HCT116 (cell line): Measurements from ENCODE around the gene SRGAP1. TPM values are rescaled to one million over a fixed set of nuclear protein-coding genes. Genes with fewer than 3 reads are reported as not detected.

Source experiments
- ATAC-seq: fragments of 200-7000 bp; cut with Tn5 transposase; 2 replicates; pipeline ENCODE4 v1.9.1; 2020; ENCODE audit warnings: mild to moderate bottlenecking, moderate library complexity
- BruUV-seq: library from RNA; stranded (reverse); fragments of 400-500 nt; replicated peaks from 2 replicates; lab custom pipeline; 2021; lab: Mats Ljungman, UMichigan
- CTCF ChIA-PET: fragments of 300-600 bp; sonication (Branson Sonifier 250); formaldehyde crosslinking; loops from one replicate; lab custom pipeline; 2021; ENCODE audit warnings: antibody characterized with exemption; lab: Charles Lee
- POLR2A ChIA-PET: fragments of 300-600, 350-600 bp; sonication (Branson Sonifier 250); formaldehyde crosslinking; loops from one replicate; lab custom pipeline; 2021; ENCODE audit warnings: antibody characterized with exemption; lab: Charles Lee
- RAD21 ChIA-PET, 2 experiments: fragments of 300-600 bp; sonication (Branson Sonifier 250); formaldehyde crosslinking; loops; one replicate each; lab custom pipeline; 2023; ENCODE audit warnings: low total read pairs in 2 of 2; ENCODE audit not compliant: uncharacterized antibody in 2 of 2, unreplicated experiment in 2 of 2, low non-redundant PET in 1 of 2; lab: Charles Lee
- DNase-seq: peaks from one replicate; pipeline ENCODE4 v3.0.0-alpha.2; 2010; ENCODE audit warnings: low read depth, low spot score
- H2AFZ ChIP-seq: fragments of 200-600 bp; shearing (Covaris generic), sonication (generic); 2 replicates; pipeline ENCODE4 v1.6.1; 2017; ENCODE audit warnings: low read depth, mixed run types, mixed read lengths, antibody characterized with exemption, low read length; ENCODE audit not compliant: poor library complexity, severe bottlenecking
- H3K27ac ChIP-seq: 2 replicates; pipeline ENCODE4 v1.5.1; 2012; ENCODE audit warnings: low read depth, low read length
- H3K27me3 ChIP-seq: fragments of 200-600 bp; sonication (generic); 2 replicates; pipeline ENCODE4 v1.6.1; 2016; ENCODE audit warnings: mixed run types, low read length, mixed read lengths; ENCODE audit not compliant: insufficient read depth
- H3K36me3 ChIP-seq, 2 experiments: fragments of 200-500 bp in 1 of 2; fragments of 200-600 bp in 1 of 2; sonication (Bioruptor generic) in 1 of 2; sonication (generic) in 1 of 2; 2 replicates each; pipeline versions ENCODE4 v1.5.1 to v1.6.1; 2014 to 2016; ENCODE audit warnings: low read length in 2 of 2, inconsistent platforms in 1 of 2, mixed read lengths in 1 of 2, mixed run types in 1 of 2; ENCODE audit not compliant: insufficient read depth in 2 of 2, control insufficient read depth in 1 of 2
- H3K4me1 ChIP-seq, 2 experiments: fragments of 200-600 bp in 1 of 2; sonication (generic) in 1 of 2; 2 replicates each; pipeline versions ENCODE4 v1.5.1 to v1.6.1; 2012 to 2017; ENCODE audit warnings: low read length in 2 of 2, inconsistent platforms in 1 of 2, mild to moderate bottlenecking in 1 of 2, mixed read lengths in 1 of 2, mixed run types in 1 of 2, moderate library complexity in 1 of 2; ENCODE audit not compliant: insufficient read depth in 2 of 2, control insufficient read depth in 1 of 2
- H3K4me2 ChIP-seq: fragments of 200-600 bp; sonication (generic); 2 replicates; pipeline ENCODE4 v1.6.1; 2017; ENCODE audit warnings: mixed run types, low read length, mixed read lengths
- H3K4me3 ChIP-seq, 2 experiments: fragments of 200-600 bp in 1 of 2; sonication (generic) in 1 of 2; replicated peaks in 1 of 2; 2 replicates each; pipeline ENCODE4 v1.5.1; 2011 to 2016; ENCODE audit warnings: low read length in 2 of 2, control low read depth in 1 of 2, low read depth in 1 of 2, mild to moderate bottlenecking in 1 of 2, mixed read lengths in 1 of 2, mixed run types in 1 of 2
- H3K79me2 ChIP-seq: fragments of 200-600 bp; sonication (generic); 2 replicates; pipeline ENCODE4 v1.6.1; 2017; ENCODE audit warnings: mild to moderate bottlenecking, mixed run types, low read length, moderate library complexity, mixed read lengths; ENCODE audit not compliant: insufficient read depth
- H3K9ac ChIP-seq: fragments of 200-600 bp; sonication (generic); 2 replicates; pipeline ENCODE4 v1.6.1; 2016; ENCODE audit warnings: low read length, mixed read lengths
- H3K9me2 ChIP-seq: fragments of 200-600 bp; sonication (generic), shearing (Covaris generic); 2 replicates; pipeline ENCODE4 v1.6.1; 2017; ENCODE audit warnings: mixed run types, mild to moderate bottlenecking, moderate library complexity; ENCODE audit not compliant: insufficient read depth
- H3K9me3 ChIP-seq, 2 experiments: fragments of 200-500 bp in 1 of 2; fragments of 200-600 bp in 1 of 2; sonication (Bioruptor generic) in 1 of 2; sonication (generic) in 1 of 2; 2 replicates each; pipeline ENCODE4 v1.6.1; 2014 to 2017; ENCODE audit warnings: low read length in 2 of 2, mixed read lengths in 2 of 2, inconsistent platforms in 1 of 2, low read depth in 1 of 2, mild to moderate bottlenecking in 1 of 2, mixed run types in 1 of 2, moderate library complexity in 1 of 2; ENCODE audit not compliant: control insufficient read depth in 1 of 2, insufficient read depth in 1 of 2
- H4K20me1 ChIP-seq: fragments of 200-600 bp; sonication (generic), shearing (Covaris generic); 2 replicates; pipeline ENCODE4 v1.6.1; 2017; ENCODE audit warnings: mixed run types, mild to moderate bottlenecking, moderate library complexity; ENCODE audit not compliant: insufficient read depth
- CBX3 ChIP-seq: IDR thresholded peaks from 2 replicates; pipeline ENCODE4 v1.6.1; 2012; ENCODE audit warnings: low read depth
- CEBPB ChIP-seq: IDR thresholded peaks from 2 replicates; pipeline ENCODE4 v1.6.1; 2012; ENCODE audit warnings: low read depth
- EGR1 ChIP-seq: IDR thresholded peaks from 2 replicates; pipeline ENCODE4 v1.6.1; 2012; ENCODE audit warnings: low read depth
- ELF1 ChIP-seq: IDR thresholded peaks from 2 replicates; pipeline ENCODE4 v1.6.1; 2012; ENCODE audit warnings: low read depth, borderline replicate concordance
- EZH2 ChIP-seq: fragments of 200-600 bp; sonication (generic); IDR thresholded peaks from 2 replicates; pipeline ENCODE4 v1.6.1; 2017; ENCODE audit warnings: antibody characterized with exemption, mixed run types
- JUND ChIP-seq: IDR thresholded peaks from 2 replicates; pipeline ENCODE4 v1.6.1; 2012
- POLR2AphosphoS5 ChIP-seq: IDR thresholded peaks from 2 replicates; pipeline ENCODE4 v1.6.1; 2011; ENCODE audit warnings: mild to moderate bottlenecking, low read depth, low read length, moderate library complexity
- RAD21 ChIP-seq: IDR thresholded peaks from 2 replicates; pipeline ENCODE4 v1.6.1; 2012; ENCODE audit warnings: low read depth, mild to moderate bottlenecking
- SIN3A ChIP-seq: IDR thresholded peaks from 2 replicates; pipeline ENCODE4 v1.6.1; 2012; ENCODE audit warnings: low read depth
- TCF7L2 ChIP-seq: IDR thresholded peaks from 2 replicates; pipeline ENCODE4 v1.7.0; 2011; ENCODE audit warnings: borderline replicate concordance, inconsistent platforms; ENCODE audit not compliant: insufficient read depth, insufficient read length; ENCODE audit errors: extremely low read depth
- YY1 ChIP-seq: IDR thresholded peaks from 2 replicates; pipeline ENCODE4 v1.6.1; 2011; ENCODE audit warnings: low read length, low read depth, moderate library complexity, mild to moderate bottlenecking; ENCODE audit not compliant: insufficient replicate concordance; ENCODE audit errors: extremely low read depth
- ZFX ChIP-seq: fragments of 450-650 bp; IDR thresholded peaks from 2 replicates; pipeline ENCODE4 v1.6.1; 2017
- ZNF274 ChIP-seq: fragments of 200-500 bp; sonication (Bioruptor generic); IDR thresholded peaks from 2 replicates; pipeline ENCODE4 v1.6.1; 2014; ENCODE audit warnings: mild to moderate bottlenecking, low read depth, low read length, inconsistent platforms
- intact Hi-C: fragments of 100-400 bp; cut with micrococcal nuclease; formaldehyde crosslinking; loops from 2 replicates; pipeline ENCODE4 v1.10.0; 2022
- total RNA-seq: library from RNA; stranded (reverse); gene quantifications from one replicate; pipeline ENCODE4 v1.2.1, GENCODE V29; 2021; ENCODE audit not compliant: unreplicated experiment
- TF ChIP-seq, protein P1 (sequence below): IDR thresholded peaks from 2 replicates; pipeline ENCODE4 v1.6.1; 2011; ENCODE audit warnings: mild to moderate bottlenecking, low read length, moderate library complexity; ENCODE audit not compliant: insufficient replicate concordance; ENCODE audit errors: extremely low read depth
- TF ChIP-seq, protein P2 (sequence below): IDR thresholded peaks from 2 replicates; pipeline ENCODE4 v1.6.1; 2012
- TF ChIP-seq, protein P3 (sequence below): IDR thresholded peaks from 2 replicates; pipeline ENCODE4 v1.6.1; 2012; ENCODE audit warnings: low read depth

Gene SRGAP1
- total RNA-seq, 1 experiment from 2014 or later = 16.6 TPM

DNA sequence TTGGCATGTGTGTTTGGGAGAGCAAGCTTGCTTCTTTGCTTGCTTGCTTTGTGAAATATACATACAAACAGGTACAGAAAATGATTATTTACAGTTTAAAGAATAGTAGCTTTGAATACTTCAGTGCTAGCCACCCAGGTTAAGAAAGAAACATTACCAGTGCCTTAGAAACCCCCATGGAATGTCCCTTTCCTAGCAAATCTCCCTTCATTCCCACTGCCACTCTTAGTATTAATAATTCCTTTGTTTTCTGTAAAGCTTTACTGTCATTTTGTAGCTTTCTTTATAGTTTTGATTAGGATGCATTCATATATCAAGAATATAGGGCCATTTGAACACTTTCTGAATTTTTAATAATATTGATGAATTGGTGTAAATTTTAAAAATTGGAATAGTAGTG lies 9.5 kb downstream of the SRGAP1 start (continued):
- TF ChIP-seq, protein P1, sequence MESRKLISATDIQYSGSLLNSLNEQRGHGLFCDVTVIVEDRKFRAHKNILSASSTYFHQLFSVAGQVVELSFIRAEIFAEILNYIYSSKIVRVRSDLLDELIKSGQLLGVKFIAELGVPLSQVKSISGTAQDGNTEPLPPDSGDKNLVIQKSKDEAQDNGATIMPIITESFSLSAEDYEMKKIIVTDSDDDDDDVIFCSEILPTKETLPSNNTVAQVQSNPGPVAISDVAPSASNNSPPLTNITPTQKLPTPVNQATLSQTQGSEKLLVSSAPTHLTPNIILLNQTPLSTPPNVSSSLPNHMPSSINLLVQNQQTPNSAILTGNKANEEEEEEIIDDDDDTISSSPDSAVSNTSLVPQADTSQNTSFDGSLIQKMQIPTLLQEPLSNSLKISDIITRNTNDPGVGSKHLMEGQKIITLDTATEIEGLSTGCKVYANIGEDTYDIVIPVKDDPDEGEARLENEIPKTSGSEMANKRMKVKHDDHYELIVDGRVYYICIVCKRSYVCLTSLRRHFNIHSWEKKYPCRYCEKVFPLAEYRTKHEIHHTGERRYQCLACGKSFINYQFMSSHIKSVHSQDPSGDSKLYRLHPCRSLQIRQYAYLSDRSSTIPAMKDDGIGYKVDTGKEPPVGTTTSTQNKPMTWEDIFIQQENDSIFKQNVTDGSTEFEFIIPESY = no peak
- TF ChIP-seq ZNF274 = no peak
- no peak for TF ChIP-seq RAD21
- no peak for TF ChIP-seq EZH2
- TF ChIP-seq ZFX = no peak

GRCh38 chr12:63855299-63855698 lies 10.8 kb downstream of the SRGAP1 start:
- ChIA-PET RAD21 (no interaction called here), CTCF (no interaction called here), POLR2A (no interaction called here)
- H3K4me1 ChIP-seq = peaks cover 17 to 23% of the 10 kb centered on the region in 2 experiments; a peak in 3 of 4 replicates
- no TSS peak for BruUV-seq
- DNase-seq = no peak
- peaks cover 96% of the 10 kb centered on the region for H3K79me2 ChIP-seq
- no peak overlapping the region for H3K9ac ChIP-seq
- H3K27ac ChIP-seq = no peak overlapping the region
- no peaks in the 10 kb centered on the region for H3K27me3 ChIP-seq
- no peak overlapping the region for H3K4me2 ChIP-seq
- no peak overlapping the region for H3K4me3 ChIP-seq
- H2AFZ ChIP-seq = no peak overlapping the region
- H4K20me1 ChIP-seq = no peaks in the 10 kb centered on the region
- intact Hi-C loops = no loop called here
- no peaks in the 10 kb centered on the region for H3K9me2 ChIP-seq
- no peaks in the 10 kb centered on the region for H3K9me3 ChIP-seq
- no peak for TF ChIP-seq CEBPB
- no peak for TF ChIP-seq EGR1
- no peak for TF ChIP-seq SIN3A
- no peak for TF ChIP-seq JUND
- TF ChIP-seq, protein P2, sequence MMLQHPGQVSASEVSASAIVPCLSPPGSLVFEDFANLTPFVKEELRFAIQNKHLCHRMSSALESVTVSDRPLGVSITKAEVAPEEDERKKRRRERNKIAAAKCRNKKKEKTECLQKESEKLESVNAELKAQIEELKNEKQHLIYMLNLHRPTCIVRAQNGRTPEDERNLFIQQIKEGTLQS = no peak
- TF ChIP-seq ZFX = no peak
- no peak for TF ChIP-seq ELF1
- TF ChIP-seq TCF7L2 = no peak
- TF ChIP-seq POLR2AphosphoS5 = no peak
- TF ChIP-seq, protein P3, sequence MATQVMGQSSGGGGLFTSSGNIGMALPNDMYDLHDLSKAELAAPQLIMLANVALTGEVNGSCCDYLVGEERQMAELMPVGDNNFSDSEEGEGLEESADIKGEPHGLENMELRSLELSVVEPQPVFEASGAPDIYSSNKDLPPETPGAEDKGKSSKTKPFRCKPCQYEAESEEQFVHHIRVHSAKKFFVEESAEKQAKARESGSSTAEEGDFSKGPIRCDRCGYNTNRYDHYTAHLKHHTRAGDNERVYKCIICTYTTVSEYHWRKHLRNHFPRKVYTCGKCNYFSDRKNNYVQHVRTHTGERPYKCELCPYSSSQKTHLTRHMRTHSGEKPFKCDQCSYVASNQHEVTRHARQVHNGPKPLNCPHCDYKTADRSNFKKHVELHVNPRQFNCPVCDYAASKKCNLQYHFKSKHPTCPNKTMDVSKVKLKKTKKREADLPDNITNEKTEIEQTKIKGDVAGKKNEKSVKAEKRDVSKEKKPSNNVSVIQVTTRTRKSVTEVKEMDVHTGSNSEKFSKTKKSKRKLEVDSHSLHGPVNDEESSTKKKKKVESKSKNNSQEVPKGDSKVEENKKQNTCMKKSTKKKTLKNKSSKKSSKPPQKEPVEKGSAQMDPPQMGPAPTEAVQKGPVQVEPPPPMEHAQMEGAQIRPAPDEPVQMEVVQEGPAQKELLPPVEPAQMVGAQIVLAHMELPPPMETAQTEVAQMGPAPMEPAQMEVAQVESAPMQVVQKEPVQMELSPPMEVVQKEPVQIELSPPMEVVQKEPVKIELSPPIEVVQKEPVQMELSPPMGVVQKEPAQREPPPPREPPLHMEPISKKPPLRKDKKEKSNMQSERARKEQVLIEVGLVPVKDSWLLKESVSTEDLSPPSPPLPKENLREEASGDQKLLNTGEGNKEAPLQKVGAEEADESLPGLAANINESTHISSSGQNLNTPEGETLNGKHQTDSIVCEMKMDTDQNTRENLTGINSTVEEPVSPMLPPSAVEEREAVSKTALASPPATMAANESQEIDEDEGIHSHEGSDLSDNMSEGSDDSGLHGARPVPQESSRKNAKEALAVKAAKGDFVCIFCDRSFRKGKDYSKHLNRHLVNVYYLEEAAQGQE = no peak
- TF ChIP-seq YY1 = no peak
- no peak for TF ChIP-seq CBX3
- TF ChIP-seq, all 23 proteins: peak for 0
- H3K36me3 ChIP-seq = no peaks in the 10 kb centered on the region
- ATAC-seq = no peak
